NCI-H510A treated with DMSO at 0.1 percent for 48 hours (cell line): ENCODE data around the gene NETO2.
"Not testable (repeated sequence)": the region's sequence is repeated elsewhere in the genome, so short reads cannot be mapped to it uniquely, and the experiment has no call there.

Experiments used
- DNase-seq: peaks from one replicate; lab custom pipeline; 2025; lab: John Stamatoyannopoulos, UW

NETO2 gene

DNA sequence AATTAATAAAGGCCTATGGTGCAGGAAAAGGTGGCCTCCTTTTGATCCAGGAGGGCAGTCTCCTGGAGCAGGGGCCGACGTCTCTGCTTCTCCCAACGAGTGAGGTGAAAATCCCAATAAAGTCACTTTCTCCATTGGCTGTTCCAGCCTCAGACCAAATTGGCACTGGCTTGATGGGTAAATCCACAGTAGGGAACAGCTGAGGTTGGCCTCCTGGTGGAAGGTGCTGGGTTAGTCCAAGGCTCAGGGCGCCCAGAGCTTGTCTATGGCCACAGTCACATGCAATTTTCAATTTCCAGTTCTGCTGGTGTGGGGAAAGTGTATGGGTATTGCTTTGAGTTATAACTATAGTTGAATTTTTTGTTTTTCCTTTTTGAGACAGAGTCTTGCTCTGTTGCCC is 79.0 kb downstream of the NETO2 start:
- DNase-seq: no peak

DNA sequence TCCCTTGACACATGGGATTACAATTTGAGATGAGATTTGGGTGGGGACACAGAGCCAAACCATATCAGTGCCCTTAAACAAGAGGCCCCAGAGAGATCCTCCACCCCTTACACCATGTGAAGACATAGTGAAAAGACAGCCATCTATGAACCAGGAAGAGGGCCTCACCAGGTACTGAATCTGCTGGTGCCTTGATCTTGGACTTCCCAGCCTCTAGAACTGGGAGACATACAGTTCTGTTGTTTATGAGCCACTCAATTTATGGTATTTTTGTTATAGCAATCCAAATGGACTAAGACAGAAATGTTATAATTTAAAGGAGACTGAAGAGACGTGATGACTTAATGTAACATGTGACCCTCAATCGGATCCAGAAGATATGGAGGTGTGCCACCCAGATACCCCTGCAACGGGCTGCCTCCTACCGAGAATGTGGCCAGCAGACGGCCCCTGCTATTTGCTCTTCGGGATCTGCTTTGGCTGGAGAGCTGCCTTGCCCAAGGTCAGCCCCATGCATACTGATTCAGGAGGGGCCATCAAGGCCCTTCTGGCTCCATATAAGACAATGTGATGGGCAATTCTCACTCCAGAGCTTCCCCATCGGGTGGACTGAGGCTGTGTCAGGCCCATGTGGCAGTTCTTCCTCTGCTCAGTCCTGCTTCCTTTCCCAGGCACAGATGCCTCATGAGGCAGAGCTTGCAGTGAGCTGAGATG is 80.6 kb downstream of the NETO2 start:
- DNase-seq: no peak

DNA sequence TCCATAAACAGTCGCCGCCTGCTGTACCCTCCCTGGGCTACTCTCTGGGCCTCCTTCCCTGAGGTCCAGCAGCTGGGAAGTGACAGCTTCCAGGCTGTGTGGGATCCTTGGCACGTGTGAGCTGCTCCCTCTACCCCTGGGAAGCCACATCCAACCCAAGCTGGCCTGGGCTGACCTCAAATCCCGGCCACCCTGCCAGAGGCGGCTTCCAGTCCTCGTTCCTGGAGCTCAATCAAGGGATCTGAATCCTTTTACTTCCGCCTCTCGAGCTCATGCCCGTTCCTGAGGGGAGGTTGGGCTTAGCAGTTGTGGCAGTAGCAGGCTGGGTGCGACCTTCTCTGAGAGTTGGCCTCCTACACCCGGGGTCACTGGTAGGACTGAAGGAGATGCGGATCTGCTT is 82.5 kb downstream of the NETO2 start:
- DNase-seq: no peak

DNA sequence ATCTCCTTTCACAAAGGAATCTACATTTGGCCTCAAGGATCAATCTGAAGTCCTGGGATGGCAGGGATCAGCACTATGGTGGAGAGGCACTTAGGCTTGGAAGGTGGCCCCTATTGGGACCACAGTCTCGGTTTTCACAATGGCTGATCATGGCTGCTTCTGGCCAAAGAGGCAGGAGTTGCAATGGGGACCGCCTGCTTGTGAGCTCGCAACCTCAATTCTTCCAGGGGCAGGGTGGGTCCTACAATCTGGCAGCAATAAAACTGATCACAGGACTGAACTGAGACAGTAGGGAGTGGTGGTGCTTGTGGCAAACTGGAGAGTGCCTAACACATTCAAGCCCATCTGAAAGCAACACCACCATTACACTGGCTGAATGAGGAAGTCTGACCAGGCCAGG is 83.1 kb downstream of the NETO2 start:
- no peak for DNase-seq

DNA sequence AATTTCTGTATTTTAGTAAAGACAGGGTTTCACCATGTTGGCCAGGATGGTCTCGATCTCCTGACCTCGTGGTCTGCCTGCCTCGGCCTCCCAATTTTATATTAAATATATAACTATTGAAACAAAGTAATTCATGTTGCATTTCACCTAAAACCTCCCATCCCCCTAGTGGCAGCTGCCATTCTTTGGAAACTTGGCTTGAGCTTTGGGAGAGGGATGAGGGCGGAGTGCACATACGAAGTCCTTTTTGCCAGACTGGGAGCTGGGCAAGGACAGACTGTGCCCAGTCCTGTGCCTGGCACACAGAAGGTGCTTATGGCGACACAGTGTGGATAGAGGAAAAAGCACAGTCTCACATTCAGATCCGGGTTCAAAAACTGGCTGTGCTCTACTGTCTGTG is 83.8 kb downstream of the NETO2 start:
- no peak for DNase-seq

DNA sequence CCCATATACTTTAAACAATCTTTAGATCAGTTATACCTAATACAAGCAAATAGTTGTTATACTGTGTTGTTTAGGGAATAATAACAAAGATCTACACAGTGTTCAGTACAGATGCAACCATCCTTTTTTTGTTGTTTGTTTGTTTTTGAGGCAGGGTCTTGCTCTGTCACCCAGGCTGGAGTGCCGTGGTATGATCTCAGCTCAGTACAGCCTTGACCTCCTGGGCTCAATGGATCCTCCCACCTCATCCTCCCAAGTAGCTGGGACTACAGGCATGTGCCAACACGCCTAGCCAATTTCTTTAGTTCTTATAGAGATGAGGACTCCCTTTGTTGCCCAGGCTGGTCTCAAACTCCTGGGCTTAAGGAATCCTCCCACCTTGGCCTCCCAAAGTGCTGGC is 84.6 kb downstream of the NETO2 start:
- not testable (repeated sequence) for DNase-seq

DNA sequence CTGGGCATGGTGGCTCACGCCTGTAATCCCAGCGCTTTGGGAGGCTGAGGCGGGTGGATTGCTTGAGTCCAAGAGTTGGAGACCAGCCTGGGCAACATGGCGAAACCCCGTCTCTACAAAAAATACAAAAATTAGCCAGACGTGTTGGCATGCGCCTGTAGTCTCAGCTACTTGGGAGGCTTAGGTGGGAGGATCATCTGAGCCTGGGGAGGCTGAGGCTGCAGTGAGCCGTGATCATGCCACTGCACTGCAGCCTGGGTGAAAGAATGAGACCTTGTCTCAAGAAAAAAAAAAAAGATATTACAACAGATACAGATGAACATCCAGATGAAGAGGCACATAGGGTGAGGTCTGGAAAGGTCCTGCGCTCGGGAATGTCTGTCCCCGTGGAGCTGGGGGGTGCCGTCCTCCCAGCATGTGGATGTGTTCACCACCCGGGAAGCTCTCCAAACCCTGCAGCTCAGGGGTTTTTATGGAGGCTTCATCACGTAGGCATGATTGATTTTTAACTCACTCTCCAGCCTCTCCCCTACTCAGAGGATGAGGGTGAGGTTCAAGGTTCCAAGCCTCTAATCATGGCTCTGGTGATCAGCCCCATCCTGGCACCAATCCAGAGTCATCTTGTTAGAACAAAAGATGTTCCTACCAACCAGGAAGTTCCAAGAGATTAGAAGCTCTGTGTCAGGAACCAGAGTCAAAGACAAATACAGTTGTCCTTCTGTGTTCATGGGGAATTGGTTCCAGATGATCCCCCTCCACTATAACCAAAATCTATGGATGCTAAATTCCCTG is 85.3 kb downstream of the NETO2 start:
- DNase-seq: no peak

DNA sequence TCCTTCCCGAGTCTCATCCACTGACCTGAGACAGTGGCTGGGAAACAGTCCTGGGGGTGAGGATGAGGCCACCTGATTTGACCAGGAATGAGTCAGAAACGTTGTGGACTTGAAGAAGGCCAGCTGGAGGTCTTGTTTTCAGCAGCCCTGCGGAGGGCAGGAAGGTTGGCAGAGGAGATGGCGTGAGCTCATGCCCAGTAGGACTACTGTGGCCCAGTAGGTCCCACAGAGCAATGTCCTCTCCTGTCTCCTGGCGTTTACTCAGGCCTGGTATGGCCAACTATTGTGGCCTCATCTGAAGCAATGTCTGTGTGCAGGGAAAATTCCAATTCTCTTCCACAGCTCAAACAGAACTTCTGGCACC is 86.1 kb downstream of the NETO2 start:
- DNase-seq: no peak

DNA sequence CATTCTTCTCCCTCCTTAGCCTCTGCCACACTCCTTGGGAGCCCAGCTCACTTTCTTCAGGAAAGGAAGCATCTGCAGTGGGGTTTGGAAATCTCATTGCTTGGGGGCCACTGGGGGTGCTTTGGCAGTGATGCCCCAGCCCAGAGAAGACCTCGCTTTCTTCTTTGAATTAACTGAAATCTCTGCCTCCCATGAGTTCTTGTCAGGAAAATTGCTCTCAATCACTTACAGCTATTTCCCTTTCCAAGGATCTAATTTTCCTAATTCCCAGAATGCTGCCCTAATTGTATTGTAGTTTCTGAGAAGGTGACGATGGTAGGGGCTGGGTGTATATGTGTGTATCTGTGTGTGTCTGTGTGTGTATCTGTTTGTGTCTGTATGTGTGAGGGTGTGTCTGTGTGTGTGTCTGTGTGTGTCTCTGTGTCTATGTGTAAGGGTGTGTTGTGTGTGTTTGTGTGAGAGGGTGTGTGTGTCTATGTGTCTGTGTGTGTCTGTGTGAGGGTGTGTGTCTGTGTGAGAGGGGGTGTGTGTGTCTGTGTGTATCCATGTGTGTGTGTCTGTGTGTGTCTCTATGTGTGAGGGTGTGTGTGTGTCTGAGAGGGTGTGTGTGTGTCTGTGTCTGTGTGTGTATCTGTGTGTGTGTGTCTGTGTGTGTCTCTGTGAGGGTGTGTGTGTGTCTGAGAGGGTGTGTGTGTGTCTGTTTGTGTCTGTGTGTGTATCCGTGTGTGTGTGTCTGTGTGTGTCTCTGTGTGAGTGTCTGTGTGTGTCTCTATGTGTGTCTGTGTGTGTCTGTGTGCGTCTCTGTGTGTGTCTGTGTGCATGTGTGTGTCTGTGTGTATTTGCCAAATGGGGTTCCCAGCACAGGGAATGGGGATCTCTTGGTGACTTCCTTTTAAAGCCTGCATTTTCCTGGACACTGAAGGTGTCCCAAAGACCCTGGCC is 86.8 kb downstream of the NETO2 start:
- no peak for DNase-seq

DNA sequence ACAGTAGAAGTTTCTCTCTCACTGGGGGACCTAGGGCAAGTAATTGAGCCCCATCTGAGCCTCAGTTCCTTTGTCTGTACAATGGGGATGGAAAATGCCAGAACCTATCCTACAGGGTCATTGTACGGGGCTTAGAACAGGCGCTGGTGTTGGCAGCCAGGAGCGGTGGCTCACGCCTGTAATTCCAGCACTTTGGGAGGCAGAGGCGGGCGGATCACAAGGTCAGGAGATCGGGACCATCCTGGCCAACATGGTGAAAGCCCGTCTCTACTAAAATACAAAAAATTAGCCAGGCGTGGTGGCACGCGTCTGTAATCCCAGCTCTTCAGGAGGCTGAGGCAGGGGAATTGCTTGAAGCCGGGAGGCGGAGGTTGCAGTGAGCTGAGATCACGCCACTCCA is 87.7 kb downstream of the NETO2 start:
- DNase-seq: not testable (repeated sequence)

DNA sequence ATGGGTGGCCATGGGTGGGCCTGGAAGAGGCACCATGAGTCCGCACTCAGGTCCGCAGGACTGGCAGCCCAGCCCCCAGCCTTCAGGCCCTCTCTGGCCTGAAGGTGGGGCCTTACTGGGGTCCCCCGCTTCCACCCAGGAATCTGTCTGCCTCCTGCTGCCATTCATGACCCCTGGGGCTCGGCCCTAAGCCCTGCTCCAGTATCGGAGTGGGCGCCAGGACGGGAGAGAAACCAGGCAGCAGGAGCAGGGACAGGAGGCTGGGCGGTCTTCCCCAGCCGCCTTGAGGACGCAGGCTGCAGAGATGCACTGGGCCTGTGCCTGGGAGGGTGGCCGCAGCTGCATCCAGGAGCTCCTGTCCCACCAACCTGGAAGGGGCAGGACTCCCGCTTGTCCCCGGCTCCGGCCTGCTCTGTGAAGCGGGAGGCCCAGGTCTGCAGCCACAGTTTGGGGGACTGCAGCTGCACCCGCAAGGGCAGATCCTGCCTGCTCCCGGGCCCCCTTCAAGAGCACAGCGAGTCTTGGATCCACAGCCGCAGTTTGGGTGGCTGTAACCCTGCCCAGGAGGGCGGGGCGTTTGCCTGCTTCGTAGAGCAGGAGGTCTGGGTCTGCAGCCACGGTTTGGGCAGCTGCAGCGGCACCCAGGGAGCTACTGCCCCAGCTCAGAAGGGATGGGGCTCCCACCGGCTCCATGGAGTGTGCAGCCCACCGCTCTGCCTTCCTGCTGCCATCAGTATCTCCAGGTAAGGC is 88.4 kb downstream of the NETO2 start:
- no peak for DNase-seq

DNA sequence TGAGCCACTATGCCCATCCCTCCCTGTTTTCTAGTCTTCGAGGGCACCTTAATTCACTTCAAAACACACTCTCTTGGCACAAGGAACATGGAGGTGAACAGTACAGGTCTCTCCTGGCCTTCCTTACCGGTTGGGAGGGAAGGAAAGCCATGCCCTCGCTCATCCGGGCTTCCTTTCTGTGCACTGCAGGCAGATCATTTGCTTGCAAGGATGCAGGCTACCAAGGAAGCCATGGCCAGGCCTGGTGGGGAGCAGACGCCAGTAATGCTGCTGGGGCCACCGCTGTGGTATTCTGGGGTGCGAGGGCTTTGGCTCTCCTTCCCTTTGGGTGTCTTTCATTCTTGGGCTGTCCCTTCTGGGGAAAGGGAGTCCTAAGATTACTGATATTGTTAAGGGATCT is 89.4 kb downstream of the NETO2 start:
- no peak for DNase-seq

DNA sequence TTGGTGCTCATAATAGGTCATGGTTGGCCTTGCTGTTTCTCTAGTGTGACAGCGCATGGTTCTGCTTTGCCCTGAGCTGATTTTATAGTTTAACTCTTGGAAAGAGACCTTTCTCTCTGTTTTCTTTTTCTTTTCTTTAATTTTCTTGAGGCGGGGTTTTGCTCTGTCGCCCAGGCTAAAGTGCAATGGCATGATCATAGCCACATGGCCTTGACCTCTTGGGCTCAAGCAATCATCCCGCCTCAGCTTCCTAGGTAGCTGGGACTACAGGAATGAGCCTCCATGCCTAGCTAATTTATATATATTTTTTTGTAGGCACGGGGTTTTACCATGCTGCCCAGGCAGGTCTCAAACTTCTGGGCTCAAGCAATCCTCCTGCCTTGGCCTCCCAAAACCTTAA is 89.8 kb downstream of the NETO2 start:
- DNase-seq: no peak

DNA sequence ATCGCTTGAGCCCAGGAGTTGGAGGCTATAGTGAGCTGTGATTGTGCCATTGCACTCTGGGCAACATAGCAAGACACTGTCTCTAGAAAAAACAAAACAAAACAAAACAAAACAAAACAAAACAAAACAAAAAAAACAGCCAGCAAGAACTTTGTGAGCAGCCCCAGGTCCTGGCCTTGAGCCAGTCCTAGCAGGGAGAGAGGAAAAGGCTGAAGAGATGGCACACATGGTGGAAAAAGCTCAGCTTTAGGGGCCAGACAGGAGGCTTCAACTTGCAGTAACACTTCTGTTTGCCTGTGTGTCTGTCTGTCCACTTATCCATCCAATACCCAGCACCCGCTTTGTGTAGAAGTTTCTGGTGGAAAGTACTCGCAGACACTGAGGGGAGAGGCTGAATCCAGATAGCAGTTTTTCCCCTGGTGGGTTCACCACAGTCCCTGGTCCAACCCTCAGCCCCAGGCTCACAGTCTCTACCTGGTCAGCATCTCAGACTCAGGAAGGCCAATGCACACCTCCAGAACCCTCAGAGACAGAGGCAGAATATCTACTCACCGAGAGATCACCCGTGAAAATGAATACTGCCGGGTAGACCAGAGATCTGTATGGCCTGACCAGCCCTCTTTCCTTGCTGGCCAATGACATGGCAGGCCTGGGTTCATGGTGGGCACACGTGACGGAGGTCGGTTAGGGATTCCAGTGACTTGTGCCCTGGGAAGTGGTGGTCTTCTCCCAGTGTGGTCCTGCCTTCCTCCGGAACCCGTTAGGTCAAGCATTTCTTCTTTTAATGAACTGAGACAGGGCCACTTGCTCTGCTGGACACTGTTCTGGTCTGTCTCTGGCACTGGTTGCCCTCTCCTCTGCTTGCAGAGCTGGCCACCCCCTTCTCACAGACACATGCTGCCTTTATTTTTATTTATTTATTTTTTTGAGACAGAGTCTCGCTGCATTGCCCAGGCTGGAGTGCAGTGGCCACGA is 90.8 kb downstream of the NETO2 start:
- no peak for DNase-seq

DNA sequence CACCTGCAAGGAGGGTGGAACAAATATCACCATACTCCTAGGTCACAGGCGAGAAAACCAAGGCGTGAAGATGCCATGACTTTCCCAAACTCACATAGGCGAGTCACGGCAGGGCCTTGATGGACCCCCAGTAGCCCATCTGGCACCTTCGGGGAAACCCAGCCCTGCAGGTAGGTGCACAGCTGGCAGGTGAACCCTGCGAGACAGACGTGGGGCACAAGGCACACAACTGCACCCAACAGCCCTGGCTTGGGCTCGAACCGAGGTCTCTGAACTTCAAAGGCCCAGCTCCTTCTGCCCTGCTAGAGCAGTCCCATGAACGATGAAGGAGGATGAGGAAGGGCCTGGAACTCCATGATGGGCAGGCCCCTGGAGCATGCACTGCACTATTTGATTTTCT is 92.7 kb downstream of the NETO2 start:
- DNase-seq: no peak

DNA sequence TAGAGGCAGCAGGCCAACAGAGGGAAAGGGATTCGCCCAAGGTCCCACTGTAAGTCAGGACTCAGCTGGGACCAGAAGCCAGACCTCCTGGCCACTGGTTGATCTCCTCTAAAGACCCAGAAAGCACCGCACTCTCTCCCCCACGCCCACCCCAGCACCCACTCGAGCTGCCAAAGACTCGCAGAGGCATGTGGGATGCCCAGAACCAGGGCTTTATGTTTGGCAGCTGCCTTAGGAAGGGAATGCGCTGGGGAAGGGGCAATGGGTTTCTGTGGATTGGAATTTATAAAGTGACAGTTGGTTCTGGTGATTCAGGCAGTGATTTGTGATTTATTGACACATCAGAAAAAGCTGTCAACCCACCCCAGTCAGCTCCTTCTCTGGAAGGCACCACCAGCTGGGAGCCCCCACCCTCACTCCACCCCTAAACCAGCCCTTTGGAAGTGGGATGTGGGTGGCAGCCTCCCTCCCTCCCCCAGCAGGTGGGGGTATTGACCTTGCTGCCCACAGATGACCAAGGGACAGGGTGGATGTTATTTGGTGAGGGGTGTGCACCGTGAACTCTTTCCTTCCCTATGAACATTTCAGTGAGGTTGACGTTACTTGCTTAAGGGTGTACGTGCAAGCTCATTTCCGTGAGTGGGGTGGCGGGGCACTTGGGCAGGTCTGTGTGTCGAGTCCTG is 93.7 kb downstream of the NETO2 start:
- DNase-seq: no peak

DNA sequence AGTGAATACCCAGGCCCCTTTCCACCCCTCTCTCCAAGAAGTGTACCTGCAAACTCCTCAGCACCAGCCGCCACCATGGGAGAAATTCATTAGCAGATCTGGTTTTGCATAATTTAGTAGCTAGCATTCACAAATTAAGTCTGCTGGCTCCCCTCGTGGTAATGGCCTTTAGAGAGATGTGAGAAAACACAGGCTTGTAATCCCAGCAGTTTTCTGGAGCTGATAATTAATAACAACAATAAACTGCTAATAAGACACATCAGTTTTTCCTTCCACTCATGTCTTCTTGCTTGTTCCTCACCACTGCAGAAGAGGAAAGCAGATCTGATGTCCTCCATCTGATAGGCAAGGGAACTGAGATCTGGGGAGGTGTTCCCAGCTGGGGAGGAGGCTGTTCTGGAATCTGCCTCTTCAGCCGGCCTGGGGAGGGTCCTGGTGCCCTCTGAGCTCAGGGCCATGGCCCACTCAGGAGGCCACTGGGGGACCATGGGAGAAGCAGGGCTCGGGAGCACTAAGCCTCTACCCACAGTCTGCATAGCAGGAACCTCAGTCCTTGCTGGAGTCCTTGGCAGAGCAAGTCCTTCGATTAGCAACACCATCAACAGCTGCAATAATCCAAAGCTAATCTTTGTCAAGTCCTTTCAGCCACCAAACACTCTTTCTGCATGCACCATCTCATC is 96.1 kb downstream of the NETO2 start:
- DNase-seq: no peak

DNA sequence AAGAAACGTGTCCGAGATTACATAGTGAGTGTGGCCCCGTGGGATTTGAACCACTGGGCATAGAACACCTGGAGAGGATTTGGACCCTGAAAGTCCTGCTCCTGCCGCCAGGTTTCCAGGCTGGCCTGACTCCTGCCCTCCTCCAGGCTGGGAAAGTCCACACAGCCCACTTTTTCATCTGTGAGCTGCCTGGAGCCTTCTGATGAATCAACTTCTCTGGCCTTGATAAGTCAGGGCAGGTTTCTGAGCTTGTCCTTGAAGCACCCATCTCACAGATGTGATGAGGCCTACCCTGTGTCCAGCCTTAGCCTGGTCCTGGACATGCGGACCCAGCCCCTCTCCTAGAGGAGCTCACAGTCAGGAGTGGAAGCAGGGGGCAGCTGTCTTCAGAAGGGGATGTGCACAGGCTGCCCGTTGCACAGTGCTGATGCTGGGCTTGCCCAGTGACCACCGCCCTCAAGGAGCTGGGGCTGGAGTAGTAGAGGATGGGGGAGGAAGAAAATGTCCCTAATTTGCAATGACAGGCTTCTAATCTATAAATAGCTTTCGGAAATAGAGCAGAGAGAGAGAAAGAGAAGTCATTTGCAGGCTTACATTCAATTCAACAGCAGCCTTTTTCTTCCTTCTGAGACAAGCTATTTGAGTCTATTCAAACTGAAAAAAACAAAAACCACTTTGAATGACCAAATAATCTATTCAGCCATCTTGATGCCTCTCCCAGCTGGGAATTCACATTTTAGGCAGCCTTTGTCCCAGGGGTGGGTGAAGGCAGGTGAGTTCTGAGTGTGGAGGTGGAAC is 96.8 kb downstream of the NETO2 start:
- DNase-seq: no peak

DNA sequence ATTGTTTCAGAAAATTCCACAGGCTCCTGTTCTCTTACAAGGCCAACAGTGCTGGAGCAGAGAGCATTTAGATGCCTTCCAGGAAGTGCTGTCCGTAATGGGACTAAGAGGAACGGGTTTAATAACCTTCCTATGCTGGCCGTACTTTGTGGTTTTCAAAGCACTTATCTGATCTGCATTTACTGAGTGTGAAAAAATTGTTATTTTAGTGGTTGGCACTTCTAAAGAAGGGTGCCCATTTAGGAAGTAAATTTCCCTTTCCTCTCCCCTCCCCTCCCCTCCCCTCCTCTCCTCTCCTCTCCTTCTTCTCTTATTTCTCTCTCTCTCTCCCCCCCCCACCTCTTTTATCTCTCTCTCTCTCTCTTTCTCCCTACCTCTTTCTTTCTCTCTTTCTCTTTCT is 98.3 kb downstream of the NETO2 start:
- DNase-seq: no peak
